GM18909 (cell line): ENCODE data around the gene OR2F1.

Experiments
- ATAC-seq: cut with Tn5 transposase; IDR thresholded peaks from one replicate; pipeline ENCODE4 v1.9.1; 2021; ENCODE audit warnings: mild to moderate bottlenecking; ENCODE audit not compliant: unreplicated experiment, poor library complexity

OR2F1 gene

DNA sequence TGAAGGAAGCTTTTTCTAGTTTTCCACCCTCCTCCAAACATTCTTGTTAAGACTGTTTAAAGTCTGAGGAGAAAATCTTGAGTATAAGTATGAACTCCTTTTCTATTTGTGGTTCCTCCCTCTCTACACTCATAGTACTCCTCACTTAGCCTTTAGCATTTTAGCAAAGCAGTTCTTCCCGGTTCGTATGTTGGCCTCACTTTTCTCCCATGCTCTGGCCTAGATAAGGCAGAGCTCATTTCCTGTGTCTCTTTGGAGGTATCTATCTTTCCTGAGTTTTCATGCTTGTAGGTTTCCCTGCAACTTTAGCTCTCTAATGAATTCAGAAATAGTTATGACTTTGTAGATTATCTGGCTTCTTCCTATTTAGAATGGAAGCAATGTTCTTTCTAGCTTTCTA, 5.9 kb upstream of the OR2F1 start:
- ATAC-seq, result no peak

DNA sequence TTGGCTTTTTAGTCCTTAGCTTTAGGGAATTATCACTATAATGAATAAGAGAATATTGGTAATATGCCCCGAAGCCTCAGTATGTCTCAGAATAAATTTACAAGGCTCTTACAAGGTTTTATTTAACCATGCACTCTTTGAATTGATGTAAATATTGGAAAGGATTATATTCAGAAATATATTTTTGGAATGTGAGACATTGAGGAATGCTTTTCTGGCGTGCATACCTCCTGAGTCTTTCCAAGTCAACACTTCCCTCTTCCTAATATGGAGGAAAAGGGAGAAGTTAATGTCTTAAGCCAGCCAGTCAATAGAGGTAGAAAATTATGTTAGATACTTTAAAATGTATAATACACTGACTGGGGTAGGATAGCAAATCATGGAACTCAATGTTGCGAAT, 1.2 kb upstream of the OR2F1 start:
- no peak for ATAC-seq

DNA sequence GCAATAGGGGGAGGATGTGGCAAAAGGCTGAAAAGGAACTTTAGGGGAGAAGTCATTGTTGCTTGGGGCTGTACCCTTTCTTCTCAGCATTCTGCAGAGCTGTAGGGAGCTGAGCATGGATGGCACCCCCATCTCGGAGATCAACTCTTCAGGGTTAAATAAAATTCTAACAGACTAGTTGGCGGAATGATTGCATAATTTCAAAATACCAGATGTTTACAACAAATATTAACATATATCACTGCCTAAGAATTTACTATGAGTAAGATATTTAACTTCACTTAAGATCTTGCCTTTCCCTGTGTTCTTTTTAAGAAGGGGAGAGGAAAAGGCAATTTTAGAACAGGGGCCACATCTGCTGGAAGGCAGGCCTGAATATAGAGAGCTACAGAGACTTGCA, 509 bp upstream of the OR2F1 start:
- ATAC-seq, result no peak

DNA sequence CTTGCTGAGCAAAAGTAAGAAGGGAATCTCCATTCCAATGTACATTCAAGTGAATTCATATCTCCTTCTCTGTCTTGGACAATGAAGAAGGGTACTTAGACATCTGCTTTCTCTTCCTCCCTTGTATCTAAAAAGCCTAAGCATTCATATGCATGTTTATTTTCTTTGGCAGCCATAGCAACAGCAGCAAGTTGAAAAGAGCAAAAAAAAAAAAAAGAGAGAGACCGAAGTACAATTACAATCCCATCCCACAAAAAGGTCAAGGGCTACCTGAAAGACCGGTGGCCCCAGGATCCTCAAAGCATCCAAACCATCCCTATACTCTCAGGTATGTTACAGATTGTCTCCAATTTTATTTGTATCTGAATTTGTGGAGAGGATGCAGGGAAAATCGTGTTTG, 4.1 kb downstream of the OR2F1 start:
- no peak for ATAC-seq

DNA sequence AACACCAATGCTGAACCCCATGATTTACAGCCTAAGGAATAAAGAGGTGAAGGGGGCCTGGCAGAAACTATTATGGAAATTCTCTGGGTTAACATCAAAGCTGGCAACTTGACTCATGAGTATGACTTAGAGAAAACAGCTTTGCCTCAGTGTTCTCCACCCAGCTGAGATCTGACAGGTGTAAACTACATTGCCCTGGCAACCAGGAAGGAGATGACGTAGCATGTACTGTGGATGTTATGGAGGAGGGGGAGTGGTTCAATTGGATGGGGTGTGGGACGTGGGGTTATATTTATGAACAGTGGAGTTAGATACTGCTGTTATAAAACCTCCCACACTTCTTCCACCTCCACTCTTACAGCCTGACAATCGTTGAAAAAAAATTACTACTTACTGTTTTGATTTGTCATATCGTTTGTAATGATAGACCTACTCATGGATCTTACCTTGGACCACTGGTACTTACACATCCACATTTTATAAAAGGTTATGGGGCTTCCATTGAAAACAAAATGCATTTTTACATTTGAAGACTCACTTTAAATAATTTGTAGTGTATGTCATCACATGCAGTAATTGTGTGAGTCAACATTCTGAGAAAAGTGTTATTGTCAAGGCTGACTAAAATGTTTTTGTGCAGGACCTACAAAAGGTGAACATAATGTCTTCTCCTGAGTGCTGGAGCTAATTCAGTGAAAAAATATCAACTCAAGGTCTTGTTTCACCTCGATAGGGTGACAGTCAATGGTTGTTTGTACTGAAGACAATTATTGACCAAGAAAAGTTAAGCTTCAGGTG, 6.4 kb downstream of the OR2F1 start:
- no peak for ATAC-seq

DNA sequence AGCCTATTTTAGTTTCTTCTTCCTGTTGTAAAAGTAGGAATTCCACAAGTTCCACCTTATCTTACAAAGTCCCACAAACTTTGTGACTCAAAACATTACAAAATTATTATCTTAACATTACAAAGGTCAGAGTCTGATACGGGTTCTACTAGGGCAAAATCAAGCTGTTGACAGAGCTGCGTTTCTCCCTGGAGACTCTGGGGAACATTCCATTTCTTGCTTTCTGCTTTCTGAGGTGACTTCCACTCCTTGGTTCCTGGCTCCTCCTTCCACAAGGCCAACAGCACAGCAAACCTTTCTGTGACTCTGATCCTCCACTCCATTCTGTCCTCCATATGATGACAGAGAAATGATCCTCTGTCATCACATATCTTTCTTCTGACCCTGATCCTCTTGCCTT, 10.6 kb downstream of the OR2F1 start:
- ATAC-seq, result no peak

DNA sequence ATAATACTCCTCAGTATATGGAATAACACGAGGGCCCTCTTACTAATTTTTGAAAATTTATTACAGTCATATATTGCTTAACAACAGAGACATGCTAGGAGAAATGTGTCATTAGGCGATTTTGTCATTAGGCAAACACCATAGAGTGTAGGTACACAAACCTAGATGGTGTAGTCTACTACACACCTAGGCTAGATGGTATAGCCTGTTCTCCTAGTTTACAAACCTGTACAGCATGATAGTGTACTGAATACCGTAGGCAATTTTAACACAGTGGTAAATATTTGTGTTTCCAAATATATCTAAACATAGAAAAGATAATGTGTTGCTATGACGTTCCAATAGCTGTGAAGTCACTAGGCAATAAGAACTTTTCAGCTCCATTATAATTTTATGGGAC, 12.8 kb downstream of the OR2F1 start:
- no peak for ATAC-seq

DNA sequence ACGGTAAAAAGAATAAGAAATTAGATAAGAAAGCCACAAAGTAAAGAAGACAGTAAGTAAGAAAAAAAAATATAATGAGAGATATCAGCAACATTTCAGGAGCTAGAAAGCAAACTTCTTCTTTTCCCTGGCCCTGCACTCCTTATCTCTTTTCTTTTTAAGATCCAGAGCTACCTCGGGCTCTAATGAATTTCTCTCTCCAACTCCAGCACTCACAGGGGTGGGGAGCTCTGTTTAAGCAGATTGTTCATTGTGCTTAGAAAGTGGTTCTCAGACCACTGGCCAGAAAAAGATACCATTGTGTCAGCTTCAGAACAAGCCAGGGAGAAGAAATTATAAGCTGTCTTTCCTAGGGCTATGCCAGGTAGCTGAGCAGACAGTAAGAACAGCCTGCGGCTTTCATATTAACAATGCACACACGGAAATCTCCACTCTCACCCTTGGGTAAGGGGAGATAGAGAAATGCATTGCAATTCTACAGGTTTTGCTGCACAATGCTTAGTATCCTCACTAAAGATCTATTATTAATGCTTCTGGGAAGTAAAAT, 19.3 kb downstream of the OR2F1 start:
- no peak for ATAC-seq

DNA sequence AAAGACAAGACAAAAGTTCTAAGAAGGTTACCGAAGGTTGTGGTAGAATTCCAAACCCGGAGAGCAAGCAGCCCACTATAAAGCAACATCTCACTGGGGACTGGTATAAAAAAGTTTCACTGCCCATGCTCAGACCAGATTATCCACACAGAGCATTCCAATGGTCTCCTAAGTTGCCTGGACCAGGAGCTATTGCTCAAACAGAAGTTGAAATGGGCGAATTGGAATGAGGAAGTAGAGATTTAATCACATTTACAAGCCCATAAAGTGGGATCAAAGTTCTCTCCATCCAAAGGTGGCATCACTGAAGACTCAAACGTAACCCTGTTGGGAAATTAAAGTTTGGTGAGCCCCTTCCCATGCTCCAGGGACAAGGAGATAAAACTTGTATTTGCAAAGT, 19.8 kb downstream of the OR2F1 start:
- ATAC-seq, result no peak

DNA sequence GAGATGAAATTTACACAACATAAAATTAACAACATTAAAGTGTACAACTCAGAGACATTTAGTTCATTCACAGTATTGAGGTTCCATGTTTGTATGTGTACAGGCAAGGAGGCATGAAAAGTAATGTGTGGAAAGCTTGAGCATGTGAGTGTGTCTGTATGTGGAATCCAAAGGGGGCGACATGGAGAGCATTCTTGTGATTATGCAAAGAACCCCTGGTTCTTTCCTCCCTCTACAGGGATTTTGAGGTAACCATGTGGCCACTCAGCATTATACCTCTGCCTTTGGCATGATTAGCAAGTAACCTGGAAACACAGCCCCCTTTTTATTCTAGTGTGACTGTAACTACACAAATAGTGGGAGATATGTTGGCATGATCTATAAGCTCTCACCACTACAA, 21.0 kb downstream of the OR2F1 start:
- no peak for ATAC-seq

DNA sequence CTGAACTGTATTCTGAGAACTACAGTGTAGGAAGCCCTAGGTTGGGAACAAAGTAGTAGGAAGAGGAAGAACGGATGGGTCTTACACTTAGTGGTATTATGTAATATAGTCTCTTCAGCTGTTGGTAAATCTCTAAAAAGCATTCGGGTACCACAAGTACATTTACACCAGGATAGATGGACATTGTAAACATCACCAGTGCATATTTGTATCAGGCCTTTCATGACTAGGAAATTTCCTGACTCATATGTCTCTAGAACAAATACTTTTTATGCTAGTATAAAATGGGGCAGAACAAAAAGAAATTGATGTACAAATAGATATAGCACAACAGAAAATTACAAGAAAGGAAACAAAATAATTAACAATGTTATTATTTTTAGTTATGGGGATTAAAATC, 23.9 kb downstream of the OR2F1 start:
- no peak for ATAC-seq

DNA sequence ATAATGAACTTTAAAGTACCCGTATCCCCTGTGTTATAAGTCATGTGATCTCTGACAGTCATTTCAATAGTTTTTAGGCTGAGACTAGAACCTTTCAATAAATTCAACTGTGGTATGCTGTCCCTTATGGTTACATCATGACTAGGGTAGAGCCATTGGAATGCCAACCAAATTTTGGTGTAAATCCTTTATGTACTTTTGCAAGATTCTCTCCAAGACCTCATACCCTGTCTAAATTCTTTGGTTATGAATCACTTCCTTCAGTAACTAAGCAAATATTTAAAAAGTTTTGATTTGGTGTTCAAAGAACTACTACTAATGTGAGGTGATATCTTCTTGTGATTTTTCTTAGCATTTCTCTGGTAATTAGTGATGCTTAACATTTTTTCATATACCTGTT, 24.7 kb downstream of the OR2F1 start:
- ATAC-seq, result no peak

DNA sequence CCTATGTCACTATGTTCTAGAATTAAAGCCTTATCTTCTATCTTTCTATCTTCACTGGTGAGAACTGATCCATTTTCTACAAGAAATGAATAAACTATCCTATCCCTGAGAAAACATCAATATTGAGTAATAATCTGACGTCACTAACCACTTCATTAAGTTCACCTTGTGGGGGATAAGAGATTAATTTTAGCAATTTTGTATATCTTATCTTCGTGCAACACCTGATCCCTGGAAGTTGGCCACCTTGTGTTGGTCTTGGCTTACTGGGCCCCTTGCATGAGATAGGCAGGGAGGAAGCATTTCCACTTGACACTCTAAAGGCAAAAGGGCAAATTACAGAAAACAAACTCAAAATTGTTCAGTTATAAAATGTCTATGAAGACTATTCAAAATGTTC, 25.4 kb downstream of the OR2F1 start:
- no peak for ATAC-seq

DNA sequence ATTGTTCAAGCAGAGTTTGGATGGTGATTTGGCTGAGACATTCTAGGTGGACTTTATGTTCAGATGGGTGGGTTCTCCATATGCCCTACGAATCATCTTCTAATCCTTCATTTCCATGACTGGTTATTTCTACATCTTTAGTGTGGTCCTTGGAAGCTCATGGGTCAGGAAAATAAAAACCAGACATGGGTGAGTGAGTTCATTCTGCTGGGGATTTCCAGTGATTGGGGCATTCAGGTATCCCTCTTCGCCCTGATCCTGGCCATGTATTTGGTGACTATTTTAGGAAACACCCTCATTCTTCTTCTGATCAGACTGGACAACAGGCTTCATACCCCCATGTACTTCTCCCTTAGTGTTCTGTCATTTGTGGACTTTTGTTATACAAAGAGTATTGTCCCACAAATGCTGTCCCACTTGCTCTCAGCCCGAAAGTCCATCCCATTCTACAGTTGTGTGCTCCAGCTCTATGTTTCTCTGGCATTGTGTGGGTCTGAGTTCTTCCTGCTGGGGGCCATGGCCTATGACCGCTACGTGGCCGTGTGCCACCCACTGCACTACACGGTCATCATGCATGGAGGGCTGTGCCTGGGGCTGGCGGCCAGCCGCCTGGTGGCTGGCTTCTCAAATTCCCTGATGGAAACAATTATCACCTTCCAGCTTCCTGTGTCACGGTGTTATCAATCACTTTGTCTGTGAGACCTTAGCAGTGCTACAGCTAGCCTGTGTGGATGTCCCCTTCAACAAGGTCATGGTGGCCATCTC, 26.3 kb downstream of the OR2F1 start:
- ATAC-seq, result no peak

DNA sequence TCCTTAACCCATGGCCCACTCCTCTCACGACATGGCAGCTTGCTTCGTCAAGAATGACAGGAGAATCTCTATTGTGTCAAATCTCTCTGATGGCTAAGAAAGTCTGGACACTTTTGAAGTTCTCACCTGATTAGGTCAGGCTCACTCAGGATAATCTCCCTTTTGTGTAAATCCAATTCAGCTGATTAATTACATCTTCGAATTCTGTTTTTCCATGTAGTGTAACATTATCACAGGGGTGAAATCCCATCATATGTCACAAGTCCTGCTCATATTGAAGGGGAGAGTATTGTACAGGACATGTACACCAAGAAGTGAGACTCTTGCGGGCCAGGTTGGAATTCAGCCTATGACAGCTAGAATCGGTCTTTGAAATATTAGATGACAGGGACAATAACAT, 29.3 kb downstream of the OR2F1 start:
- ATAC-seq, result no peak

DNA sequence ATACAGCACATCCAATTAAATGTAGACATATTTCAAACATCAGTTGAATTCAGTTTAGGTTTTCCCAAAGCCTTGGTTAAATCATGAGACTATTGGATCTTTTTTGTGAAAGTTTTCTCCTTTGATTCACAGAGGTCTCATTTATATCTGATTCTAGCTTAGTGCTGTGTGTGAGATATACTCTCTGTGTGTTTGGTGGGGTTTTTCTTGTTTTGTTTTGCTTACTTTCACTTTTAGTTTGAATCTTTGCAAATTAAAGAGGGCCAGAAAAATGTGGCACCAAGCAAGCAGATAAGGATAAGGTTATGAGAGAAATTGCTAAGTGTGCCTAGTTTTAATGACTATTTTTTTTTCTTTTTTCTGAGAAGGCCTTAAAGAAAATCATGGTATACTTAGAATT, 32.9 kb downstream of the OR2F1 start:
- ATAC-seq, result no peak

DNA sequence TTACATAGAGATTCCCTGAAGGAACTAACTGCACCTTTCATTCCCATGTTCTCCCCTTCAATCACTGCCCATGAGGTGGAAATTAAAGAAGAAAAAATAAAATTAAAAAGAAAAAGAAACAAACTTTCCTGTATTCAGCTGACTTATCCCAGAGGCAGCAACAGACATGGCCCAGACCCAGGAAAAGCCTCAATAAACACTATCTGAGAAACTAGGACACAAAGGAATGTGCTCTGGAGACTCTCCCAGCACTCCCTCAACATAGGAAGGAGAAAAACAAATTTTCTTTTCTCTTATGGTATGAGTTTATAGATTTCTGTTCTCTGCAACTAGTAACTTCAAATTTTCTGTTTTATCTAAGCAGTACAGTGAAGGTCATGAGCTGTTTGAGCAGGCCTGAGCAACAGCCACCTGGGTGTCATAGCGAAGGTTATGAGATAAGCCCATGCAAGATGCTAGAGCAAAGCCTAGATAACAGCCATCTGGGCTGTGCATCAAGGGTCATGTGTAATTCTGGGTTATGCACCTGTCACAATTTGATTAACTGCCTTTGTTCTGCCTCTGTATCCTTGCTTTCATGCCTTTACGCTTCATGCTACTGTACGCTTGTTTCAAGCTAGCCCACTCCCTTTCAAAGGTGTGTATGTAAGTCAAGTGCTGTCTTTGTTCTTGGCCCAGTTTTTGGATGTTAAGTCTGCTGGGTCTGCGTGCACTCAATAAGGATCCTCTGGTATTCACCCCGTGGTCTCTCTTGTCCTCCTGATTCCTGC, 34.5 kb downstream of the OR2F1 start:
- ATAC-seq, result no peak

DNA sequence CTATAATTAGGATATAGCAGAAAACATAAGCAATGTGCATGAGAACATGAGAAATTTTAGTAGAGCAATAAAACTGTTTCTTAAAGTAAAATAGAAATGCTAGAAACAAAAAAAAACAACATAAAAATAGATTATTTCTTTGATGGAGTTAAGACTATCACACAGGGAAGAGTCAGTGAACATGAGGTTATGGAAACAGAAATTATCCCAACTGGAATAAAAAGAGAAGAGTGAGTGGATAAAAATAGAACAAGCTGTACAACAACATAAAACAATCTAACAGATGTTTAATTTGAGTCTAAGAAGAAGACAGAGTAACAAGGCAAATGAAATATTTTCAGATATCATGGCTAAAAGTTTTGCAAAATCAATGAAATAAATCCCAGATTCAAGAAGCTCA, 38.0 kb downstream of the OR2F1 start:
- ATAC-seq, result no peak

DNA sequence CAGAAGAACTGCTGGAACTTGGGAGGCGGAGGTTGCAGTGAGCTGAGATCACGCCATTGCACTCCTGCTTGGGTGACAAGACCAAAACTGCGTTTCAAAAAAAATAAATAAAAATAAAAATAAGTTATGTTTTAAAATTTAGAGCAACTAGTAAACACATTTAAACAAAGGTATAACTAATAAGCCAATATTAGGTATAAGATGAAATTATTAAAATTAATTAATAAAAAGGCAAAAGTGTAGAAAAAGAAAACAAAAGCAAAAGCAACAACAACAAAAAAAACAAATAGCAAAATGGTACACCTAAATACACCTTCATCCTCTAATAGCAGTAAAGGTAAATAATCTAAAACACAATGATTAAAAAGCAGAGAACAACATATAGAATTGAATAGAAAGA, 39.3 kb downstream of the OR2F1 start:
- no peak for ATAC-seq

DNA sequence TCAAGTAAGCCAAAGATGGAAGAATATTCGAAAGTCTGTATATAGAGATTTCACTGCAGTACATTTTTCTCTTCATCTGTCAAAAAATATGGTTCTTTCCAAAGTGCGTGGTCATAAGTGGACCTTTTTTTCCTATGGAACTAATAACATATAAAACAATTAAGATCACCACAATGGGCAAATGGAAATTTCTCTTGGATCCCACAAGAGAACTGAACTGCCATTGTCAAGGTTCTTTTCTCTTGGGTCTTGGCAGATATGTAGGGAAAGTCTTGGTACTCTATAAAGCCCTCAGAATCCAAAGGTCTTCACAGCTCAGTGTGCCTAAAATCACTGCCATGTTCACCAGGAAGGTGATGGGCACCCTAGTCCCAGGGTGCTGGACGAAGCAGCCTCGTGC, 45.4 kb downstream of the OR2F1 start, which contains the start of gene OR6B1:
TSS of gene OR6B1 (plus strand) at position 301 of the 400 bp plus-strand sequence. CDS start 3,677 bp downstream, outside the sequence.
- no peak for ATAC-seq

DNA sequence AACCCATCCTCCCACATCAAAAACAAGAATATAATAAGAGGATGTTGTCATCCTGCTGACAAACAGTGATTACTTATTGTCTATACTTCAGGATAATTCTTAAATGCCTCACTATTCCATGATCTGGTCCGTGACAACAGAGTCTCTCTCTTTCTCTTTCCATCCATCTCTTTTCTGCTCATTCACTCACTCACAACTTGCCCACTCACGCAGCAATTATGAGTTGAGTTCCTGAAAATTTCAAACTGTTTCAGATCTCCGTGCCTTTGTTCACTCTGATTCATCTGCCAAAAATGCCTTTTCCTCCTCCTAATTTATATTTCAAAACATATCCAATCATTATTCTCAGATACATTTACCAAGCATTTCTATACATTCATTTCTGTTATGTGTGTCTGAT, 46.9 kb downstream of the OR2F1 start:
- ATAC-seq, result no peak
